Measurements from ENCODE around the gene RFT1. TPM values are rescaled to one million over a fixed set of nuclear protein-coding genes. Genes with fewer than 3 reads are reported as not detected.

The RFT1 gene
- total and polyA plus RNA-seq, 5 experiments from 2014 or later = 16.4 to 28.1 (median 24.1) TPM

DNA sequence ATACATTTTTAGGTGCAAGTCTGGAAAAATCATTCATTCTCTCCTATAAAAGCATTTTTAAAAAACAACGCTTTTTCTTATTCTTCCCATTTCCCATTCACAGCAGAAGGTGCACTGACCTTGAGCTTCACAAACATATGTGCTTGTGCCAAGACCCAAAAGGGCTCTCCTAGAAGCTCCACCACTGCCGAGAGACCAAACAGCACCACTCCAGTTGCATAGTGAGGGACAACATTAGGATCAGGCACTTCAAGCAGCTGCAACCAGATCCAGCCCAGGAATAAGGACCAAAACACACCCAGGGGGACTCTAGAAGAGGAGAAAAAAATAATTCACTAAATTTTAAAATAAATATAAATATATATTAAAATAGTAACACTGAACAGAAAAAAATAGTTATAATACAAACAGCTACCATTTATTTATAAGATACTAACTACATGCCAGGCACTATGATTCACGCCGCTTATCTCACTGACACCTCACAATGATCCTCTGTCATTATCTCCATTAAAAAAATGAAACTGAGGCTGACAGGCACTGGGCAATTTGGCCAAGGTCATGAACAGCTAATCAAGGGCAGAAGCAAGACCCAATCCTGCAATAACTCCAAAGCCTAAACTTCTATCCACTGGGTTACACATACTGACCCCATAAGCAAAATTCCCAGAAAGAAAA lies 7.8 kb downstream of the RFT1 start:
- H3K4me3 Mint-ChIP-seq = no peak overlapping the region
- ATAC-seq (no peak), DNase-seq (no peak)
- H3K27me3 Mint-ChIP-seq = no peaks in the 10 kb centered on the region
- peaks cover 7 to 89% (median 29%) of the 10 kb centered on the region in 3 donors for H3K36me3 Mint-ChIP-seq
- POLR2A ChIA-PET = no interaction called here
- peaks cover 6 to 24% (median 10%) of the 10 kb centered on the region in 4 donors for H3K4me1 Mint-ChIP-seq
- no peaks in the 10 kb centered on the region for H3K9me3 Mint-ChIP-seq
- H3K27ac Mint-ChIP-seq = no peak overlapping the region

DNA sequence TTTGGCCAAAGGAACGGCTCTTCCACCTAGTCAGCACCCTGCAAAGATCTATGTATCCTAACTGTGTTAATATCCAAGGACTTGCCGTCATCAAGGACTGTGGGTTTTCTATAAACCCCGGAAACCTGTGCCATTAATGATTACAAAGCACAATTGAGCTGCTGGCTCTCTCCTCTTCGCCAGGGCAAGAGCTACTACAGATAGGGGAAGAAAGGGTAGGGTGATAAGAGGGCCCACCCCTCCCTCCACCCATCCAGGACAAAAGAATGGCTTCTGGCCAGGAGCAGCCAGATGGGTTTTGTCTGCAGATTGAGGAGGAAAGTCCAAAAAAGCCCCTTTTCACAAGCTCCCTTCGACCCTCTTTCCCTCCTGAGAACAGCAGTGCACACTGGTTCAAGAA lies 9.9 kb downstream of the RFT1 start:
- no peaks in the 10 kb centered on the region for H3K27me3 Mint-ChIP-seq
- ATAC-seq (no peak), DNase-seq (no peak)
- peak overlapping the region in 2 of 10 donors; percentile 66 to 81 for H3K27ac Mint-ChIP-seq
- no peaks in the 10 kb centered on the region for H3K9me3 Mint-ChIP-seq
- POLR2A ChIA-PET = no interaction called here
- peaks cover 5 to 13% (median 9%) of the 10 kb centered on the region in 4 donors for H3K4me1 Mint-ChIP-seq
- peaks cover 7 to 88% (median 30%) of the 10 kb centered on the region in 3 donors for H3K36me3 Mint-ChIP-seq
- no peak overlapping the region for H3K4me3 Mint-ChIP-seq

GRCh38 chr3:53116956-53117355 lies 13.3 kb downstream of the RFT1 start:
- Mint-ChIP-seq H3K4me1 (peaks cover 0 to 3% (median under 1%) of the 10 kb centered on the region in 4 donors), H3K27me3 (no peaks in the 10 kb centered on the region), H3K9me3 (no peaks in the 10 kb centered on the region), H3K27ac (peak overlapping the region in 1 of 10 donors; percentile 37), H3K4me3 (no peak overlapping the region), H3K36me3 (peaks cover 0 to 54% (median 22%) of the 10 kb centered on the region in 3 donors)
- DNase-seq = no peak
- no peak for ATAC-seq
- POLR2A ChIA-PET = interaction anchor here (1.7 kb wide), 1 partner anchor 13 kb away, joined by 4 read pairs; the partner anchor contains the start of gene RFT1

DNA sequence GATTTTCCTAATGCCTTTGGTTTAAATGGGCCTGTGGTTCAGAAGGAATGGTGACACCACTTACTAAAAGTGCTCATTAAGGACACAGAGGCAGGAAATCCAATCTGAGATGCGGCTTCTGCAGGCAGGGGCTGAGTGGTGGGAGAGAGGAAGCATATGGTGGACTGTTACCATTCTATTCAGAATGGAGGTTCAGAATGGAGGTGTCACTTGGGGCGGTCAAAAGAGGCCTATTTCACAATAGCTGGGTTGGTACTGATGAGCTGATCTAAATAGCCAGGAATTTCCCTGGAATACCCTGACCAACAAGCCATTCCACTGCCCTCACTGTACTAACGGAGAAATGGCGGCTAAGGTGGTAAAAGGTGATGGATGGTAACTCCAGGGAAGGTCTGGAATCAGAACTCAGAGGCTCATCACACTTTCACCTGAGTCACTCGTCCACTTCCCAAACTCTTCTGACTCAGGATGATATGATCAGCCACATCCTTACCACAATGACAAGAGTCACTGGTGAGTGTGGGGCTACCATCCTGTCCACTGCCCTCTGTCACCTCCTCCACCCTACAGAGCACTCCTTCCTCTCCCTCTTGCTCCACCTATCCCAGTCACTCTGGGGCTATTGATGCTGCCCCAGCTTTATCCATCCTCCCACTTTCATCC lies 15.7 kb downstream of the RFT1 start:
- Mint-ChIP-seq H3K36me3 (peaks cover 0 to 52% (median 12%) of the 10 kb centered on the region in 3 donors), H3K9me3 (no peaks in the 10 kb centered on the region), H3K4me1 (peaks cover 0 to 7% (median 3%) of the 10 kb centered on the region in 4 donors), H3K4me3 (no peak overlapping the region), H3K27ac (no peak overlapping the region), H3K27me3 (no peaks in the 10 kb centered on the region)
- POLR2A ChIA-PET = interaction anchor here (0.6 to 1.1 kb wide), 2 partner anchors 78 to 233 kb away, joined by 3 to 4 read pairs; no protein-coding TSS in a partner anchor
- DNase-seq (no peak), ATAC-seq (no peak)

DNA sequence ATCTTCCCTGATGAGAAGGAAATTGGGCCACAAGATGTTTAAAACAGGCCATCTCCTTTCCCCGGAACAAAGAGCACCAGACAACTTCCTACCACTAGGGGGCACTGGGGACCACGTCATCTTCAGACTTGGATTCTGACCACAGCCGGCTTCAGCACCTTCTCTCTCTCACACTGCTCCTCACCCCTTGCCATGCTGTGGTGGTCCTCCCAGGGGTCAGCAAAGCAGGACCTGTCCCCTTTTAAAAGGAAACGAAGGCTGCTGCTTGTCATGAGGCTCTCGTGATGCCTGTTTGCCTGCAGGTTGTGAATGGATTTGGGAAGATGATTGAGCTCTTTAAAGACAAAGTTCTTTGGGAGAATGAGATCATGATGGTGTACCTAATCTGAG lies 16.2 kb downstream of the RFT1 start:
- Mint-ChIP-seq H3K9me3 (no peaks in the 10 kb centered on the region), H3K4me1 (peaks cover 3 to 13% (median 4%) of the 10 kb centered on the region in 4 donors), H3K27ac (no peak overlapping the region), H3K36me3 (peaks cover 0 to 52% (median 15%) of the 10 kb centered on the region in 3 donors), H3K27me3 (no peaks in the 10 kb centered on the region), H3K4me3 (no peak overlapping the region)
- peak; percentile 61 to 91 (median 78) for DNase-seq
- POLR2A ChIA-PET = interaction anchor here (0.6 kb wide), 1 partner anchor 233 kb away, joined by 3 read pairs; no protein-coding TSS in a partner anchor
- peak; percentile 89 to 97 for ATAC-seq

DNA sequence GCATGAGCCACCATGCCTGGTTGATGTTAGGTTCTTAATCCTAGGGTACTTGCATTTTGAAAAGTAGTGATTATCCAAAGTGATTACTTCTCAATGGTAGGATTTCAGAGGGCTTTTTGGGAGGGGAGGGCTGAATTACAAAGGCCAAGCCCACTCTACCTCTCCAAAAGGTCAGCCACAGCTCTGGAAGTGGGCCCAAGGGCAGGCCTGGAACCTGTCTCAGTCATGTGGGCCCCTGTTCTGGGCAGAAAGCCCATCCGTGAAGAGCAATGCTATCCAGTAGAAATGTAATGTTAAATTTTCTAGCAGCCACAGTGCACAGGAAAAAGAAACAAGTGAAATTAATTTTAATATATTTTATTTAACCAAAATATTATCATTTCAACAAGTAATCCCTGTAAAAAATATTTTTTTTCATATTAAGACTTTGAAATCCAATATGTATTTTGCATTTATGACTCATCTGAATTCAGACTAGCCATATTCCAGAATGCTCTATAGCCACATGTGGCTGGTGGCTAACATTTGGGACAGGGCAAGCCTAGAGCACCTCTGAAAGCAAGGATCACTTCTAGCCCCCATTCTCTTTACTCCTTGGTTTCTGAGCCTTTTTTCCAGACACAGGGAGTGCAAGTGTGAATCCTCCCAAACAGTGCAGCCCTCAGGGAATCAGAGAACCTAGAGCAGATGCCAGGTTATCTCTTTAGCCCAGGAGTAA lies 16.8 kb downstream of the RFT1 start:
- DNase-seq = no peak
- Mint-ChIP-seq H3K27me3 (no peaks in the 10 kb centered on the region), H3K36me3 (peaks cover 0 to 52% (median 14%) of the 10 kb centered on the region in 3 donors), H3K4me1 (peaks cover 3 to 15% (median 6%) of the 10 kb centered on the region in 4 donors), H3K27ac (no peak overlapping the region), H3K4me3 (no peak overlapping the region), H3K9me3 (no peaks in the 10 kb centered on the region)
- peak in 1 of 2 donors; percentile 26 for ATAC-seq
- POLR2A ChIA-PET = interaction anchor here (0.6 kb wide), 1 partner anchor 232 kb away, joined by 3 read pairs; no protein-coding TSS in a partner anchor

DNA sequence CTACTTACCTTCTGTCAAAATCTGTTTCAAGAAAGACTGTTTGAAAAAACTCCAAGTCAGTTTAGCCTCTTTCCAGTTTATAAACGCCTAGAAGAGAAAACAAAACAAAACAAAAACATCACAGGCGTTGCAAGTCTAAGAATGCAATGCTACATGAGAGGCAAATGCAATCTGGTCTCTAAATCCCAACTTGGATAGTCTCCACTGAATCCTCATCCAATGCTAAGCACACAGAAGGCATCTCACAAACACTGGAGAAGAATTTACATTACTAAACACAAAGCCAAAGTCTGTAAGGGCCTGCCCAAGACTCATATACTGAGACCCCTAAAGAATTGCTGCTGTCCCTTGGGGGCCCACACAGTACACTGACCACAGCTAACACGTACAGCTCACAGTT lies 18.4 kb downstream of the RFT1 start:
- POLR2A ChIA-PET = no interaction called here
- ATAC-seq (no peak), DNase-seq (no peak)
- H3K27me3 Mint-ChIP-seq = no peaks in the 10 kb centered on the region
- H3K9me3 Mint-ChIP-seq = no peaks in the 10 kb centered on the region
- H3K4me3 Mint-ChIP-seq = no peak overlapping the region
- peaks cover 3 to 13% (median 6%) of the 10 kb centered on the region in 4 donors for H3K4me1 Mint-ChIP-seq
- peak overlapping the region in 1 of 10 donors; percentile 46 for H3K27ac Mint-ChIP-seq
- H3K36me3 Mint-ChIP-seq = peaks cover 0 to 48% (median 4%) of the 10 kb centered on the region in 3 donors

GRCh38 chr3:53109891-53110771 lies 20.1 kb downstream of the RFT1 start:
- H3K4me3 Mint-ChIP-seq = peak overlapping the region in 3 of 10 donors; percentile 4 to 36 (median 13)
- H3K36me3 Mint-ChIP-seq = peaks cover 0 to 56% (median 8%) of the 10 kb centered on the region in 3 donors
- DNase-seq (peak in 1 of 10 donors; percentile 20), ATAC-seq (peak; percentile 54 to 72)
- POLR2A ChIA-PET = interaction anchor here (1.4 kb wide), 1 partner anchor 86 kb away, joined by 4 read pairs; no protein-coding TSS in a partner anchor
- peak overlapping the region in 4 of 10 donors; percentile 14 to 75 (median 62) for H3K27ac Mint-ChIP-seq
- no peaks in the 10 kb centered on the region for H3K9me3 Mint-ChIP-seq
- H3K27me3 Mint-ChIP-seq = no peaks in the 10 kb centered on the region
- H3K4me1 Mint-ChIP-seq = peaks cover 3 to 13% (median 6%) of the 10 kb centered on the region in 4 donors

DNA sequence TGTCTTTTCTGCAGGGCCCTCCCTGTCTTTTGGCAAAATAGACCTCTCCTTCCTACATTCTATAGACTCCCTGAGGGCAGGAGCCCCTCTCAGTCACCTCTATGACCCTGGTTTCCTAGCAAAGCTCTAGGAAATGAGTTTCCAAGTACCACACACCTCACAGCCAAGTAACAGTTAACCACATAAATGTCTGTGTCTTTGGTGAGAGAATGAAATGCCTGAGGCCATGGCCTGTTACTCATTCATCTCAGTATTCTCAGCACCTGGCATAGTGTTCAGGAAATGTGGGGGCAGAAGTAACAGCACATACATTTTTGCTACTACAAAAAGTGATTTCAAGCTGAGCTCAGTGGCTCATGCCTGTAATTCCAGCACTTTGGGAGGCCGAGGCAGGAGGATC lies 21.0 kb downstream of the RFT1 start:
- no peaks in the 10 kb centered on the region for H3K27me3 Mint-ChIP-seq
- DNase-seq (no peak), ATAC-seq (peak in 1 of 2 donors; percentile 31)
- peak overlapping the region in 1 of 10 donors; percentile 34 for H3K4me3 Mint-ChIP-seq
- H3K4me1 Mint-ChIP-seq = peaks cover 3 to 16% (median 6%) of the 10 kb centered on the region in 4 donors
- POLR2A ChIA-PET = interaction anchor here (0.6 to 1.4 kb wide), 3 partner anchors 22 to 584 kb away, joined by 3 to 4 read pairs (median 4); no protein-coding TSS in a partner anchor
- H3K27ac Mint-ChIP-seq = peak overlapping the region in 3 of 10 donors; percentile 6 to 71 (median 64)
- no peaks in the 10 kb centered on the region for H3K9me3 Mint-ChIP-seq
- peaks cover 0 to 61% (median 8%) of the 10 kb centered on the region in 3 donors for H3K36me3 Mint-ChIP-seq

DNA sequence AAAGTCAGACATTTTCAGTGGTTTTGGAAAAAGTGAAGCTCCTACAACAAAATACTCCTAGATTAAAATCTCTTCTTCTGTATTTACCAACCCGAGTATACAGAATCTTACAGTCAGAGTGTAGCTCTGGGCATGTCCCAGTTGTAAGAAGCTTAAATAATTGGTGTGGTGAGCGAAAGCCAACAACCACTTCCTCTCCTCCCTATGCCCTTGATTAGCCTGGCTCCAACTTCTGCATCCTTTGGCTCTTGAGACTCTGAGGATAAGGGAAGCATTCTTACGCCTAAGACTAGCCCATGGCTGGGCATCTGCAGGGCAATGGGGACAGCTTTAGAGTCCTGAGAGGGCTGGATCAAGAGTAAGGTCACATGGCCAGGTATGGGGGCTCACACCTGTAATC lies 25.5 kb downstream of the RFT1 start:
- Mint-ChIP-seq H3K4me3 (no peak overlapping the region), H3K27me3 (no peaks in the 10 kb centered on the region), H3K27ac (peak overlapping the region in 3 of 10 donors; percentile 19 to 67 (median 56)), H3K4me1 (peaks cover 6 to 37% (median 20%) of the 10 kb centered on the region in 4 donors), H3K9me3 (no peaks in the 10 kb centered on the region), H3K36me3 (peaks cover 0 to 86% (median 22%) of the 10 kb centered on the region in 3 donors)
- POLR2A ChIA-PET = no interaction called here
- no peak for ATAC-seq
- DNase-seq = no peak

DNA sequence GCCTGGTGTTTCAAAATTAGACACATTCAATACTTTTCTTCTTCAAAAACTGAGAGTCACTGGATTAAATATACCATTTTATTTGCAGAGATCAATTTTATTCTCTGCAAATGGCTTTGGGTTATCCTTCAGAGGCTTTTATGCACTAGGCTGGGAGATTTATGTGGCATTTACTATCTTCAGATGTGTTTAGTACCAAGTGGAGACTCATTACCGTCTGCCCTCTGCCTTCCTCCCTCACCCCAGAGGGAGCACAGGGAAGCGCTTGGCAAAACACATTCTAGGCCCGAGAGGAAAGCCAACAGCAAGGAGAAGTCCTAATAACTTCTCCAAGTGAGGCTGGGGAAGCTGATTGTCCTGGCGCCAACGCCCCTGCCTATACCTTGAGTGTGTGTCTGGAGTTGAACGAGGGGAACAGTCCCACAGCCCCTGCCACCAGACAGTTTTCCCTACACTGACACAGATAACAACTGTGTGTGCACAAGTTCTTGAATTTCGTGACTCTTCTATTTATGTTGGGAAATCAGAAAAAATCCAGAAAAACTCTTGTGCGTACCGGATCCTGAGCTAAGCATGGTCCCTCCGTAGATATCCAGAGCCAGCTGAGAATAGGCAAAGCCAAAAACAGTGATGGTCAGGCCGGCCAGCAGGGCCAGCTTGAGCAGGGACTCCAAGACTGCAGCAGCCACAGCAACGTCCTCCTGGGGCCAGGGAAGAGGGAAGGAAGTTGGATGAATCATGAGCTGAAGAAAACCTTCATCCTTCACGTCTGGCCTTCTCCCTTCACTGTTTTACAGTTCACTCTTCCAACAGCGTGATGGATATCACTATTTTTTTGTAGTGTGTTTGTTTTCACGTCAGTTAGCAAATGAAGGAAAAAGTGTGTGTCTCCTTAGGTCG lies 26.6 kb downstream of the RFT1 start:
- POLR2A ChIA-PET = no interaction called here
- peaks cover 6 to 29% (median 16%) of the 10 kb centered on the region in 4 donors for H3K4me1 Mint-ChIP-seq
- H3K27me3 Mint-ChIP-seq = no peaks in the 10 kb centered on the region
- H3K27ac Mint-ChIP-seq = peak overlapping the region in 2 of 10 donors; percentile 77 to 79
- no peak overlapping the region for H3K4me3 Mint-ChIP-seq
- DNase-seq = no peak
- H3K36me3 Mint-ChIP-seq = peaks cover 0 to 86% (median 18%) of the 10 kb centered on the region in 3 donors
- no peak for ATAC-seq
- no peaks in the 10 kb centered on the region for H3K9me3 Mint-ChIP-seq

All from naive thymus-derived CD8-positive, alpha-beta T cell (primary cell).